A549 (cell line): ENCODE measurements around the gene SCYL1. TPM values are rescaled to one million over a fixed set of nuclear protein-coding genes. Genes with fewer than 3 reads are reported as not detected.

Source experiments
- ATAC-seq, 2 experiments: fragments of 200-7000 bp in 1 of 2; fragments of >200 bp in 1 of 2; cut with Nextera tagmentation in 1 of 2; cut with Tn5 transposase in 1 of 2; 3 replicates each; pipeline versions ENCODE4 v1.8.0 to v1.9.1; 2018 to 2020; ENCODE audit warnings: mild to moderate bottlenecking in 1 of 2, moderate library complexity in 1 of 2
- CTCF ChIA-PET: fragments of 300-600 bp; sonication (Branson Sonifier 250); formaldehyde crosslinking; extraction: SDS; loops from one replicate; lab custom pipeline; 2021; ENCODE audit warnings: antibody characterized with exemption, inconsistent platforms; lab: Yijun Ruan, JAX
- POLR2A ChIA-PET: fragments of 350-600 bp; formaldehyde crosslinking; extraction: SDS; loops from one replicate; lab custom pipeline; 2021; ENCODE audit warnings: antibody characterized with exemption, inconsistent platforms; lab: Yijun Ruan, JAX
- DNase-seq, 2 experiments: peaks; one replicate each; pipeline versions ENCODE4 v3.0.0 to v3.0.0-alpha.2; 2011 to 2016; ENCODE audit warnings: low read depth in 1 of 2, low spot score in 1 of 2
- FAIRE-seq: peaks from 2 replicates; lab custom pipeline; 2011; peaks lifted over from hg19 to GRCh38; lab: Jason Lieb, UNC
- H3K27ac ChIP-seq, 2 experiments: fragments of >200 bp; sonication (Bioruptor Twin); formaldehyde crosslinking; 3 replicates each; pipeline ENCODE4 v1.5.1; 2016 to 2017
- H3K4me1 ChIP-seq: fragments of >200 bp; sonication (Bioruptor Twin); formaldehyde crosslinking; 3 replicates; pipeline ENCODE4 v1.6.1; 2016
- H3K4me2 ChIP-seq: fragments of >200 bp; sonication (Bioruptor Twin); formaldehyde crosslinking; 3 replicates; pipeline ENCODE4 v1.6.1; 2016
- H3K4me3 ChIP-seq: fragments of >200 bp; sonication (Bioruptor Twin); formaldehyde crosslinking; 3 replicates; pipeline ENCODE4 v1.5.1; 2016
- H3K9me3 ChIP-seq: fragments of >200 bp; sonication (Bioruptor Twin); formaldehyde crosslinking; 3 replicates; pipeline ENCODE4 v1.6.1; 2016
- CBX8 ChIP-seq: fragments of 200-600 bp; sonication (generic); IDR thresholded peaks from 2 replicates; pipeline ENCODE4 v1.6.1; 2016
- CEBPB ChIP-seq, 2 experiments: fragments of >200 bp in 1 of 2; sonication (Bioruptor Twin) in 1 of 2; formaldehyde crosslinking in 1 of 2; IDR thresholded peaks; 2 replicates each; pipeline ENCODE4 v1.6.1; 2012 to 2016
- CHD4 ChIP-seq: fragments of 200-600 bp; sonication (generic); IDR thresholded peaks from 2 replicates; pipeline ENCODE4 v1.6.1; 2016; ENCODE audit warnings: antibody characterized with exemption, mild to moderate bottlenecking, borderline replicate concordance
- EHMT2 ChIP-seq: fragments of 200-600 bp; sonication (generic); IDR thresholded peaks from 2 replicates; pipeline ENCODE4 v1.6.1; 2016; ENCODE audit warnings: antibody characterized with exemption, low read depth, mild to moderate bottlenecking, moderate library complexity
- FOSL2 ChIP-seq, 2 experiments: fragments of 450-650 bp in 1 of 2; fragments of >200 bp in 1 of 2; sonication (Bioruptor Twin) in 1 of 2; formaldehyde crosslinking; IDR thresholded peaks; 2 replicates each; pipeline versions ENCODE4 v1.5.0 to v1.6.1; 2016 to 2020; ENCODE audit warnings: mild to moderate bottlenecking in 1 of 2, moderate library complexity in 1 of 2
- FOXS1 ChIP-seq: fragments of 250-450 bp; sonication (Bioruptor Pico); IDR thresholded peaks from 2 replicates; pipeline ENCODE4 v1.5.0; 2020; ENCODE audit warnings: mild to moderate bottlenecking, moderate library complexity
- GATA3 ChIP-seq: IDR thresholded peaks from 2 replicates; pipeline ENCODE4 v1.6.1; 2012; ENCODE audit warnings: borderline replicate concordance
- HOXA7 ChIP-seq: fragments of 250-450 bp; sonication (Bioruptor Pico); IDR thresholded peaks from 2 replicates; pipeline ENCODE4 v1.5.0; 2020; ENCODE audit warnings: mild to moderate bottlenecking, moderate library complexity
- JUNB ChIP-seq: fragments of >200 bp; sonication (Bioruptor Twin); formaldehyde crosslinking; IDR thresholded peaks from 2 replicates; pipeline ENCODE4 v1.6.1; 2016
- MAFK ChIP-seq: fragments of 450-650 bp; IDR thresholded peaks from 2 replicates; pipeline ENCODE4 v1.6.1; 2014; ENCODE audit not compliant: partially characterized antibody
- NFE2L2 ChIP-seq: fragments of 150-350 bp; conservative IDR thresholded peaks from 2 replicates; pipeline ENCODE4 v1.6.1; 2014; ENCODE audit warnings: low read length
- NR3C1 ChIP-seq: fragments of >200 bp; sonication (Bioruptor Twin); formaldehyde crosslinking; IDR thresholded peaks from 3 replicates; pipeline ENCODE4 v1.6.1; 2017
- RARB ChIP-seq: fragments of 250-450 bp; sonication (Bioruptor Pico); IDR thresholded peaks from 2 replicates; pipeline ENCODE4 v1.8.0; 2021; ENCODE audit warnings: mild to moderate bottlenecking, moderate library complexity
- RCOR1 ChIP-seq: fragments of 150-350 bp; IDR thresholded peaks from 2 replicates; pipeline ENCODE4 v1.6.1; 2014; ENCODE audit warnings: antibody characterized with exemption, low read length, low read depth
- RFX5 ChIP-seq: fragments of 450-650 bp; IDR thresholded peaks from 2 replicates; pipeline ENCODE4 v1.7.1; 2014; ENCODE audit warnings: antibody characterized with exemption, mild to moderate bottlenecking, moderate library complexity
- SMC3 ChIP-seq: fragments of >200 bp; sonication (Bioruptor Twin); formaldehyde crosslinking; IDR thresholded peaks from 3 replicates; pipeline ENCODE4 v1.6.1; 2018; ENCODE audit warnings: inconsistent platforms
- TP53 ChIP-seq: fragments of 250-450 bp; sonication (Bioruptor Pico); IDR thresholded peaks from 2 replicates; pipeline ENCODE4 v1.5.0; 2021; ENCODE audit warnings: mild to moderate bottlenecking, moderate library complexity
- ZFP36 ChIP-seq: fragments of 450-650 bp; IDR thresholded peaks from 2 replicates; pipeline ENCODE4 v1.6.1; 2014; ENCODE audit warnings: borderline replicate concordance; ENCODE audit not compliant: partially characterized antibody
- ZNF302 ChIP-seq: fragments of 250-450 bp; sonication (Bioruptor Pico); IDR thresholded peaks from 2 replicates; pipeline ENCODE4 v1.9.0; 2021; ENCODE audit warnings: inconsistent platforms, mild to moderate bottlenecking, moderate library complexity
- WGBS: methylation state at CpG from one replicate; pipeline ENCODE4 v1.1.6; 2017; ENCODE audit errors: missing lambda C conversion rate; 5-methylcytosine and 5-hydroxymethylcytosine counted together
- polyA plus RNA-seq, 4 experiments: library from polyadenylated mRNA; depleted of rRNA in 3 of 4; stranded (reverse); fragments of >200 nt; fragmentation: RNase III in 1 of 4; extraction: RNeasy Plus Mini Kit Qiagen cat#74134 plus additional on column Dnase treatment in 1 of 4; gene quantifications; 2 replicates in 3 of 4; 3 replicates in 1 of 4; pipeline ENCODE4 v1.2.3, GENCODE V29; 2011 to 2017
- TF ChIP-seq, protein P1 (sequence below): fragments of 450-650 bp; IDR thresholded peaks from 2 replicates; pipeline ENCODE4 v1.6.1; 2014; ENCODE audit warnings: antibody characterized with exemption
- TF ChIP-seq, protein P2 (sequence below): fragments of 200-600 bp; sonication (generic); IDR thresholded peaks from 2 replicates; pipeline ENCODE4 v1.6.1; 2016; ENCODE audit warnings: antibody characterized with exemption, mild to moderate bottlenecking, moderate library complexity
- TF ChIP-seq, protein P3 (sequence below): IDR thresholded peaks from 2 replicates; pipeline ENCODE4 v1.6.1; 2012
- TF ChIP-seq, protein P4 (sequence below): IDR thresholded peaks from 2 replicates; pipeline ENCODE4 v1.6.1; 2012; ENCODE audit warnings: low read depth, borderline replicate concordance
- TF ChIP-seq, protein P5 (sequence below): fragments of >200 bp; sonication (Bioruptor Twin); formaldehyde crosslinking; IDR thresholded peaks from 3 replicates; pipeline ENCODE4 v1.5.1; 2016
- TF ChIP-seq, protein P6 (sequence below): fragments of >200 bp; sonication (Bioruptor Twin); formaldehyde crosslinking; IDR thresholded peaks from 2 replicates; pipeline ENCODE4 v1.6.1; 2016
- TF ChIP-seq, protein P7 (sequence below): fragments of 250-450 bp; sonication (Bioruptor Pico); IDR thresholded peaks from 2 replicates; pipeline ENCODE4 v1.5.0; 2021; ENCODE audit warnings: mild to moderate bottlenecking, moderate library complexity, borderline replicate concordance
- TF ChIP-seq, protein P8 (sequence below): fragments of >200 bp; sonication (Bioruptor Twin); formaldehyde crosslinking; IDR thresholded peaks from 3 replicates; pipeline ENCODE4 v1.6.1; 2016

SCYL1 gene
- polyA plus RNA-seq, 2 of the 4 experiments (the other 2 are of a cell fraction): 30.8 to 46.8 TPM

DNA sequence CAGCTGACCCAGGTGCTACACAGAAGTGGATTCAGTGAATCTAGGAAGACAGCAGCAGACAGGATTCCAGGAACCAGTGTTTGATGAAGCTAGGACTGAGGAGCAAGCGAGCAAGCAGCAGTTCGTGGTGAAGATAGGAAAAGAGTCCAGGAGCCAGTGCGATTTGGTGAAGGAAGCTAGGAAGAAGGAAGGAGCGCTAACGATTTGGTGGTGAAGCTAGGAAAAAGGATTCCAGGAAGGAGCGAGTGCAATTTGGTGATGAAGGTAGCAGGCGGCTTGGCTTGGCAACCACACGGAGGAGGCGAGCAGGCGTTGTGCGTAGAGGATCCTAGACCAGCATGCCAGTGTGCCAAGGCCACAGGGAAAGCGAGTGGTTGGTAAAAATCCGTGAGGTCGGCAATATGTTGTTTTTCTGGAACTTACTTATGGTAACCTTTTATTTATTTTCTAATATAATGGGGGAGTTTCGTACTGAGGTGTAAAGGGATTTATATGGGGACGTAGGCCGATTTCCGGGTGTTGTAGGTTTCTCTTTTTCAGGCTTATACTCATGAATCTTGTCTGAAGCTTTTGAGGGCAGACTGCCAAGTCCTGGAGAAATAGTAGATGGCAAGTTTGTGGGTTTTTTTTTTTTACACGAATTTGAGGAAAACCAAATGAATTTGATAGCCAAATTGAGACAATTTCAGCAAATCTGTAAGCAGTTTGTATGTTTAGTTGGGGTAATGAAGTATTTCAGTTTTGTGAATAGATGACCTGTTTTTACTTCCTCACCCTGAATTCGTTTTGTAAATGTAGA, 24.3 kb upstream of the SCYL1 start (continued):
- TF ChIP-seq, protein P1, sequence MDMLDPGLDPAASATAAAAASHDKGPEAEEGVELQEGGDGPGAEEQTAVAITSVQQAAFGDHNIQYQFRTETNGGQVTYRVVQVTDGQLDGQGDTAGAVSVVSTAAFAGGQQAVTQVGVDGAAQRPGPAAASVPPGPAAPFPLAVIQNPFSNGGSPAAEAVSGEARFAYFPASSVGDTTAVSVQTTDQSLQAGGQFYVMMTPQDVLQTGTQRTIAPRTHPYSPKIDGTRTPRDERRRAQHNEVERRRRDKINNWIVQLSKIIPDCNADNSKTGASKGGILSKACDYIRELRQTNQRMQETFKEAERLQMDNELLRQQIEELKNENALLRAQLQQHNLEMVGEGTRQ: peak; percentile 27; the same call in 1 of the 2 replicates
- TF ChIP-seq, protein P2, sequence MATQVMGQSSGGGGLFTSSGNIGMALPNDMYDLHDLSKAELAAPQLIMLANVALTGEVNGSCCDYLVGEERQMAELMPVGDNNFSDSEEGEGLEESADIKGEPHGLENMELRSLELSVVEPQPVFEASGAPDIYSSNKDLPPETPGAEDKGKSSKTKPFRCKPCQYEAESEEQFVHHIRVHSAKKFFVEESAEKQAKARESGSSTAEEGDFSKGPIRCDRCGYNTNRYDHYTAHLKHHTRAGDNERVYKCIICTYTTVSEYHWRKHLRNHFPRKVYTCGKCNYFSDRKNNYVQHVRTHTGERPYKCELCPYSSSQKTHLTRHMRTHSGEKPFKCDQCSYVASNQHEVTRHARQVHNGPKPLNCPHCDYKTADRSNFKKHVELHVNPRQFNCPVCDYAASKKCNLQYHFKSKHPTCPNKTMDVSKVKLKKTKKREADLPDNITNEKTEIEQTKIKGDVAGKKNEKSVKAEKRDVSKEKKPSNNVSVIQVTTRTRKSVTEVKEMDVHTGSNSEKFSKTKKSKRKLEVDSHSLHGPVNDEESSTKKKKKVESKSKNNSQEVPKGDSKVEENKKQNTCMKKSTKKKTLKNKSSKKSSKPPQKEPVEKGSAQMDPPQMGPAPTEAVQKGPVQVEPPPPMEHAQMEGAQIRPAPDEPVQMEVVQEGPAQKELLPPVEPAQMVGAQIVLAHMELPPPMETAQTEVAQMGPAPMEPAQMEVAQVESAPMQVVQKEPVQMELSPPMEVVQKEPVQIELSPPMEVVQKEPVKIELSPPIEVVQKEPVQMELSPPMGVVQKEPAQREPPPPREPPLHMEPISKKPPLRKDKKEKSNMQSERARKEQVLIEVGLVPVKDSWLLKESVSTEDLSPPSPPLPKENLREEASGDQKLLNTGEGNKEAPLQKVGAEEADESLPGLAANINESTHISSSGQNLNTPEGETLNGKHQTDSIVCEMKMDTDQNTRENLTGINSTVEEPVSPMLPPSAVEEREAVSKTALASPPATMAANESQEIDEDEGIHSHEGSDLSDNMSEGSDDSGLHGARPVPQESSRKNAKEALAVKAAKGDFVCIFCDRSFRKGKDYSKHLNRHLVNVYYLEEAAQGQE: peak; percentile 41
- TF ChIP-seq FOSL2 (IDR thresholded peaks at IDR 0.05) (no peak), FOSL2 (CRISPR knock-in tag; IDR thresholded peaks at IDR 0.05) (peak; percentile 48)

DNA sequence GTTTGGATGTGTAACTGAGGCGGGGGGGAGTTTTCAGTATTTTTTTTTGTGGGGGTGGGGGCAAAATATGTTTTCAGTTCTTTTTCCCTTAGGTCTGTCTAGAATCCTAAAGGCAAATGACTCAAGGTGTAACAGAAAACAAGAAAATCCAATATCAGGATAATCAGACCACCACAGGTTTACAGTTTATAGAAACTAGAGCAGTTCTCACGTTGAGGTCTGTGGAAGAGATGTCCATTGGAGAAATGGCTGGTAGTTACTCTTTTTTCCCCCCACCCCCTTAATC, 23.8 kb upstream of the SCYL1 start:
- ATAC-seq (no peak), DNase-seq (no peak), FAIRE-seq (no peak)
- Histone ChIP-seq H3K4me1 (peaks cover 19% of the 10 kb centered on the region), H3K9me3 (no peaks in the 10 kb centered on the region), H3K4me2 (peak overlapping the region; percentile 84), H3K27ac (peak overlapping the region; percentile 98 to 100), H3K4me3 (peak overlapping the region; percentile 90)
- ChIA-PET POLR2A (interaction anchor here (13.6 to 26.7 kb wide), 4 partner anchors 11 to 79 kb away, joined by 402 to 1006 read pairs (median 626); partner anchors contain the start of gene NEAT1), CTCF (interaction anchor here (2.6 to 30.0 kb wide), 3 partner anchors 8 to 32 kb away, joined by 8 to 947 read pairs (median 39); no protein-coding TSS in a partner anchor)
- 0% methylated on average over 2 of the region's 2 CpGs for WGBS
- TF ChIP-seq HOXA7 (CRISPR knock-in tag): peak; percentile 97
- TF ChIP-seq MAFK: no peak
- TF ChIP-seq NFE2L2: no peak
- TF ChIP-seq GATA3: no peak; the same call in 1 of the 2 replicates
- no peak for TF ChIP-seq FOSL2 (IDR thresholded peaks at IDR 0.05)
- no peak for TF ChIP-seq FOSL2 (CRISPR knock-in tag; IDR thresholded peaks at IDR 0.05)
- TF ChIP-seq, protein P3, sequence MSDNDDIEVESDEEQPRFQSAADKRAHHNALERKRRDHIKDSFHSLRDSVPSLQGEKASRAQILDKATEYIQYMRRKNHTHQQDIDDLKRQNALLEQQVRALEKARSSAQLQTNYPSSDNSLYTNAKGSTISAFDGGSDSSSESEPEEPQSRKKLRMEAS: no peak
- no peak for TF ChIP-seq TP53 (CRISPR knock-in tag)
- TF ChIP-seq RFX5: no peak
- TF ChIP-seq, protein P4, sequence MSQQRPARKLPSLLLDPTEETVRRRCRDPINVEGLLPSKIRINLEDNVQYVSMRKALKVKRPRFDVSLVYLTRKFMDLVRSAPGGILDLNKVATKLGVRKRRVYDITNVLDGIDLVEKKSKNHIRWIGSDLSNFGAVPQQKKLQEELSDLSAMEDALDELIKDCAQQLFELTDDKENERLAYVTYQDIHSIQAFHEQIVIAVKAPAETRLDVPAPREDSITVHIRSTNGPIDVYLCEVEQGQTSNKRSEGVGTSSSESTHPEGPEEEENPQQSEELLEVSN: no peak; the same call in 1 of the 2 replicates
- TF ChIP-seq, protein P5, sequence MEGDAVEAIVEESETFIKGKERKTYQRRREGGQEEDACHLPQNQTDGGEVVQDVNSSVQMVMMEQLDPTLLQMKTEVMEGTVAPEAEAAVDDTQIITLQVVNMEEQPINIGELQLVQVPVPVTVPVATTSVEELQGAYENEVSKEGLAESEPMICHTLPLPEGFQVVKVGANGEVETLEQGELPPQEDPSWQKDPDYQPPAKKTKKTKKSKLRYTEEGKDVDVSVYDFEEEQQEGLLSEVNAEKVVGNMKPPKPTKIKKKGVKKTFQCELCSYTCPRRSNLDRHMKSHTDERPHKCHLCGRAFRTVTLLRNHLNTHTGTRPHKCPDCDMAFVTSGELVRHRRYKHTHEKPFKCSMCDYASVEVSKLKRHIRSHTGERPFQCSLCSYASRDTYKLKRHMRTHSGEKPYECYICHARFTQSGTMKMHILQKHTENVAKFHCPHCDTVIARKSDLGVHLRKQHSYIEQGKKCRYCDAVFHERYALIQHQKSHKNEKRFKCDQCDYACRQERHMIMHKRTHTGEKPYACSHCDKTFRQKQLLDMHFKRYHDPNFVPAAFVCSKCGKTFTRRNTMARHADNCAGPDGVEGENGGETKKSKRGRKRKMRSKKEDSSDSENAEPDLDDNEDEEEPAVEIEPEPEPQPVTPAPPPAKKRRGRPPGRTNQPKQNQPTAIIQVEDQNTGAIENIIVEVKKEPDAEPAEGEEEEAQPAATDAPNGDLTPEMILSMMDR: no peak
- TF ChIP-seq ZNF302 (CRISPR knock-in tag): no peak
- TF ChIP-seq CBX8: no peak
- TF ChIP-seq RCOR1: no peak
- TF ChIP-seq CEBPB (IDR thresholded peaks at IDR 0.05): no peak
- TF ChIP-seq RARB (CRISPR knock-in tag): 0 out of 2 replicates have a peak, but pooled peaks have one; percentile 12
- TF ChIP-seq SMC3: no peak
- no peak for TF ChIP-seq FOXS1 (CRISPR knock-in tag)
- TF ChIP-seq JUNB: no peak
- no peak for TF ChIP-seq NR3C1
- no peak for TF ChIP-seq CHD4
- TF ChIP-seq, protein P6, sequence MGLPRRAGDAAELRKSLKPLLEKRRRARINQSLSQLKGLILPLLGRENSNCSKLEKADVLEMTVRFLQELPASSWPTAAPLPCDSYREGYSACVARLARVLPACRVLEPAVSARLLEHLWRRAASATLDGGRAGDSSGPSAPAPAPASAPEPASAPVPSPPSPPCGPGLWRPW: no peak
- TF ChIP-seq, protein P7, sequence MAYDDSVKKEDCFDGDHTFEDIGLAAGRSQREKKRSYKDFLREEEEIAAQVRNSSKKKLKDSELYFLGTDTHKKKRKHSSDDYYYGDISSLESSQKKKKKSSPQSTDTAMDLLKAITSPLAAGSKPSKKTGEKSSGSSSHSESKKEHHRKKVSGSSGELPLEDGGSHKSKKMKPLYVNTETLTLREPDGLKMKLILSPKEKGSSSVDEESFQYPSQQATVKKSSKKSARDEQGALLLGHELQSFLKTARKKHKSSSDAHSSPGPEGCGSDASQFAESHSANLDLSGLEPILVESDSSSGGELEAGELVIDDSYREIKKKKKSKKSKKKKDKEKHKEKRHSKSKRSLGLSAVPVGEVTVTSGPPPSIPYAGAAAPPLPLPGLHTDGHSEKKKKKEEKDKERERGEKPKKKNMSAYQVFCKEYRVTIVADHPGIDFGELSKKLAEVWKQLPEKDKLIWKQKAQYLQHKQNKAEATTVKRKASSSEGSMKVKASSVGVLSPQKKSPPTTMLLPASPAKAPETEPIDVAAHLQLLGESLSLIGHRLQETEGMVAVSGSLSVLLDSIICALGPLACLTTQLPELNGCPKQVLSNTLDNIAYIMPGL (CRISPR knock-in tag): peak; percentile 78; the same call in 1 of the 2 replicates
- TF ChIP-seq ZFP36: no peak
- TF ChIP-seq, protein P8, sequence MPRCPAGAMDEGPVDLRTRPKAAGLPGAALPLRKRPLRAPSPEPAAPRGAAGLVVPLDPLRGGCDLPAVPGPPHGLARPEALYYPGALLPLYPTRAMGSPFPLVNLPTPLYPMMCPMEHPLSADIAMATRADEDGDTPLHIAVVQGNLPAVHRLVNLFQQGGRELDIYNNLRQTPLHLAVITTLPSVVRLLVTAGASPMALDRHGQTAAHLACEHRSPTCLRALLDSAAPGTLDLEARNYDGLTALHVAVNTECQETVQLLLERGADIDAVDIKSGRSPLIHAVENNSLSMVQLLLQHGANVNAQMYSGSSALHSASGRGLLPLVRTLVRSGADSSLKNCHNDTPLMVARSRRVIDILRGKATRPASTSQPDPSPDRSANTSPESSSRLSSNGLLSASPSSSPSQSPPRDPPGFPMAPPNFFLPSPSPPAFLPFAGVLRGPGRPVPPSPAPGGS: no peak
- TF ChIP-seq EHMT2: no peak
